ENCODE measurements around the gene CSNK1D.

Gene CSNK1D

GRCh38 chr17:82315703-82316358, 42.3 kb upstream of the CSNK1D start:
- CTCF ChIA-PET, result no interaction called here

GRCh38 chr17:82314727-82315605, 41.5 kb upstream of the CSNK1D start:
- ChIA-PET POLR2A (ENCODE audit: low non-redundant PET) (interaction anchor here (0.6 kb wide), 1 partner anchor 19 kb away, joined by 3 read pairs; the partner anchor contains the start of gene SECTM1), CTCF (no interaction called here)
- DNase-seq (ENCODE audit: low spot score), result no peak
- TF ChIP-seq CTCF (conservative IDR thresholded peaks at IDR 0.05; ENCODE audit: low read depth), result no peak
- no peak overlapping the region for H3K27ac ChIP-seq

More at GRCh38 chr17:82315703-82316358, 42.3 kb upstream of the CSNK1D start:
- H3K27ac ChIP-seq, result no peak overlapping the region
- POLR2A ChIA-PET (ENCODE audit: low non-redundant PET), result no interaction called here
- TF ChIP-seq CTCF (conservative IDR thresholded peaks at IDR 0.05; ENCODE audit: low read depth), result no peak
- no peak for DNase-seq (ENCODE audit: low spot score)

GRCh38 chr17:82314012-82314726, 40.7 kb upstream of the CSNK1D start:
- no peak for TF ChIP-seq CTCF (conservative IDR thresholded peaks at IDR 0.05; ENCODE audit: low read depth)
- H3K27ac ChIP-seq, result no peak overlapping the region
- ChIA-PET POLR2A (ENCODE audit: low non-redundant PET) (interaction anchor here (0.6 kb wide), 1 partner anchor 20 kb away, joined by 3 read pairs; the partner anchor contains the start of gene SECTM1), CTCF (no interaction called here)
- no peak for DNase-seq (ENCODE audit: low spot score)

GRCh38 chr17:82313195-82314011, 39.9 kb upstream of the CSNK1D start:
- TF ChIP-seq CTCF (conservative IDR thresholded peaks at IDR 0.05; ENCODE audit: low read depth), result no peak
- CTCF ChIA-PET, result interaction anchor here (0.6 kb wide), 1 partner anchor 26 kb away, joined by 3 read pairs; no protein-coding TSS in a partner anchor
- no peak for DNase-seq (ENCODE audit: low spot score)
- H3K27ac ChIP-seq, result no peak overlapping the region
- POLR2A ChIA-PET (ENCODE audit: low non-redundant PET), result no interaction called here

- no peak overlapping the region for H3K27ac ChIP-seq
- TF ChIP-seq CTCF (conservative IDR thresholded peaks at IDR 0.05; ENCODE audit: low read depth), result no peak
- ChIA-PET CTCF (interaction anchor here (0.6 kb wide), 1 partner anchor 356 kb away, joined by 3 read pairs; no protein-coding TSS in a partner anchor), POLR2A (ENCODE audit: low non-redundant PET) (no interaction called here)
- no peak for DNase-seq (ENCODE audit: low spot score)
These were observed 38.5 kb upstream of the CSNK1D start for GRCh38 chr17:82311971-82312370.

Data from RWPE1 (cell line).